CD4-positive, alpha-beta memory T cell (primary cell): ENCODE results near the gene LACTB. TPM values are rescaled to one million over a fixed set of nuclear protein-coding genes. Genes with fewer than 3 reads are reported as not detected.

Source experiments
- CTCF ChIA-PET: fragments of 350-600 bp; sonication (Branson Sonifier 250); formaldehyde crosslinking; loops from one replicate; lab custom pipeline; 2021; ENCODE audit warnings: inconsistent platforms; ENCODE audit not compliant: partially characterized antibody; lab: Charles Lee
- POLR2A ChIA-PET: fragments of 350-600 bp; sonication (Branson Sonifier 250); formaldehyde crosslinking; loops from one replicate; lab custom pipeline; 2021; ENCODE audit not compliant: partially characterized antibody; lab: Charles Lee
- DNase-seq, 5 donors: peaks; one replicate each; pipeline versions ENCODE4 v3.0.0 to v3.0.0-alpha.2; 2020 to 2022; ENCODE audit warnings: mixed read lengths in 1 of 5
- H3K27ac ChIP-seq: one replicate; pipeline ENCODE4 v1.7.0; 2013; ENCODE audit warnings: low read depth, low read length
- H3K27me3 ChIP-seq: 2 replicates; pipeline ENCODE4 v1.7.0; 2013; ENCODE audit warnings: mild to moderate bottlenecking, low read length, moderate library complexity; ENCODE audit not compliant: insufficient read depth
- H3K36me3 ChIP-seq: 2 replicates; pipeline ENCODE4 v1.7.0; 2013; ENCODE audit warnings: mild to moderate bottlenecking, low read length, moderate library complexity; ENCODE audit not compliant: insufficient read depth
- H3K4me1 ChIP-seq: 2 replicates; pipeline ENCODE4 v1.7.0; 2013; ENCODE audit warnings: mild to moderate bottlenecking, low read length, moderate library complexity; ENCODE audit not compliant: insufficient read depth
- H3K4me3 ChIP-seq, 2 donors: one replicate each; pipeline ENCODE4 v1.7.0; 2013; ENCODE audit warnings: low read length in 2 of 2, mild to moderate bottlenecking in 1 of 2
- H3K9me3 ChIP-seq, 2 donors: one replicate each; pipeline ENCODE4 v1.7.0; 2013; ENCODE audit warnings: low read length in 2 of 2, control low read depth in 1 of 2; ENCODE audit not compliant: control insufficient read depth in 1 of 2
- H3K27ac Mint-ChIP-seq, 7 donors: one replicate each; pipeline ENCODE4 v1.8.0; 2020 to 2021; ENCODE audit warnings: mixed read lengths in 7 of 7, mild to moderate bottlenecking in 6 of 7, inconsistent platforms in 3 of 7, moderate library complexity in 3 of 7
- H3K27me3 Mint-ChIP-seq, 2 donors: one replicate each; pipeline ENCODE4 v1.8.0; 2020 to 2021; ENCODE audit warnings: mixed read lengths in 2 of 2
- H3K36me3 Mint-ChIP-seq, 2 donors: one replicate each; pipeline ENCODE4 v1.8.0; 2020 to 2021; ENCODE audit warnings: mixed read lengths in 2 of 2, inconsistent platforms in 1 of 2, mild to moderate bottlenecking in 1 of 2
- H3K4me1 Mint-ChIP-seq, 4 donors: one replicate each; pipeline ENCODE4 v1.8.0; 2020 to 2021; ENCODE audit warnings: mixed read lengths in 4 of 4, mild to moderate bottlenecking in 1 of 4
- H3K4me3 Mint-ChIP-seq, 8 donors: one replicate each; pipeline ENCODE4 v1.8.0; 2020 to 2021; ENCODE audit warnings: mixed read lengths in 8 of 8, mild to moderate bottlenecking in 7 of 8, moderate library complexity in 6 of 8, inconsistent platforms in 3 of 8
- H3K9me3 Mint-ChIP-seq, 8 donors: one replicate each; pipeline ENCODE4 v1.8.0; 2020 to 2021; ENCODE audit warnings: mixed read lengths in 8 of 8, mild to moderate bottlenecking in 5 of 8, inconsistent platforms in 3 of 8, moderate library complexity in 1 of 8
- intact Hi-C: fragments of 100-400 bp; cut with micrococcal nuclease; formaldehyde crosslinking; loops from one replicate; pipeline ENCODE4 v1.15.1; 2023
- polyA plus RNA-seq, 2 donors: library from polyadenylated mRNA; unstranded; fragments of 300-500 nt; fragmentation: Illumina TruSeq; gene quantifications; one replicate each; pipeline ENCODE4 v1.2.3, GENCODE V29; 2021
- total RNA-seq, 2 experiments: library from RNA; stranded (reverse); gene quantifications; one replicate each; pipeline ENCODE4 v1.2.3, GENCODE V29; 2021

LACTB gene, protein sequence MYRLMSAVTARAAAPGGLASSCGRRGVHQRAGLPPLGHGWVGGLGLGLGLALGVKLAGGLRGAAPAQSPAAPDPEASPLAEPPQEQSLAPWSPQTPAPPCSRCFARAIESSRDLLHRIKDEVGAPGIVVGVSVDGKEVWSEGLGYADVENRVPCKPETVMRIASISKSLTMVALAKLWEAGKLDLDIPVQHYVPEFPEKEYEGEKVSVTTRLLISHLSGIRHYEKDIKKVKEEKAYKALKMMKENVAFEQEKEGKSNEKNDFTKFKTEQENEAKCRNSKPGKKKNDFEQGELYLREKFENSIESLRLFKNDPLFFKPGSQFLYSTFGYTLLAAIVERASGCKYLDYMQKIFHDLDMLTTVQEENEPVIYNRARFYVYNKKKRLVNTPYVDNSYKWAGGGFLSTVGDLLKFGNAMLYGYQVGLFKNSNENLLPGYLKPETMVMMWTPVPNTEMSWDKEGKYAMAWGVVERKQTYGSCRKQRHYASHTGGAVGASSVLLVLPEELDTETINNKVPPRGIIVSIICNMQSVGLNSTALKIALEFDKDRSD
- total RNA-seq: 10 to 100 TPM; 11.7 to 12.1 TPM
- polyA plus RNA-seq: 10 to 100 TPM in 1 of 2 donors, 1 to 10 TPM in 1; 8.9 to 11.5 TPM

DNA sequence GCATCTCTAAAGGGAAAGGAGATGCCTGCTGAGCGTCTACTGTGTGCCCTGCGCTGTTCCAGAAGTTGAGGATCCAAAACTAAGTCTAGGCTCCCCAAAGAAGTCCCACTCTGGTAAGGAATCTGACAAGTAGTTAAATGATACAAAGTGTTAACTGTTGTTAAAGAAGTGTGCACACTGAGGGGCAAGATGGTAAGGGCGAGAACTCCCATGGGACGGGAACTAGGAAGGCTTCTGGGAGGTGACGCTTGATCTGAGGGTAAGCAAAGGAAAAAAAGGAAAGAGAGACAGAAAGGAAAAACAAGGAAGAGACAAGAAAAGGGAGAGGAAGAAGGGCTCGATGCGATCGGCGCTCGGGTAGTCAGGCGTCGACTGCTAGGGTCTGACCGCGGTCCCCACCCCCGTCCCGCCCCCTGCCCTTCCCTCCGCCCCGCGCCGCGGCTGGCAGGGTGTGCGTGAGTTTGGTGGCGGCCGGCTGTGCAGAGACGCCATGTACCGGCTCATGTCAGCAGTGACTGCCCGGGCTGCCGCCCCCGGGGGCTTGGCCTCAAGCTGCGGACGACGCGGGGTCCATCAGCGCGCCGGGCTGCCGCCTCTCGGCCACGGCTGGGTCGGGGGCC lies at the start of gene LACTB:
Gene LACTB (plus strand): TSS at position 480 of the 620 bp plus-strand sequence. CDS start 11 bp downstream, at position 491.
- Histone ChIP-seq H3K4me1 (peaks cover 10% of the 10 kb centered on the region), H3K27me3 (no peaks in the 10 kb centered on the region), H3K27ac (peak within 1 kb of the TSS; percentile 67), H3K9me3 (peaks cover 0 to 12% of the 10 kb centered on the region in 2 donors), H3K4me3 (peak within 1 kb of the TSS; percentile 69 to 76), H3K36me3 (no peaks in the 10 kb centered on the region)
- Mint-ChIP-seq H3K9me3 (peaks cover 2 to 15% (median 12%) of the 10 kb centered on the region in 8 donors), H3K36me3 (peaks cover 11 to 12% of the 10 kb centered on the region in 2 donors), H3K4me1 (peaks cover 7 to 28% (median 14%) of the 10 kb centered on the region in 4 donors), H3K27ac (peak within 1 kb of the TSS; percentile 84 to 96 (median 94)), H3K27me3 (no peaks in the 10 kb centered on the region), H3K4me3 (peak within 1 kb of the TSS; percentile 87 to 98 (median 93))
- ChIA-PET CTCF (no interaction called here), POLR2A (interaction anchor here (0.9 to 1.1 kb wide), 4 partner anchors 14 to 156 kb away, joined by 3 to 4 read pairs (median 3); partner anchors contain the start of genes APH1B and RPS27L)
- DNase-seq: peak; percentile 73 to 79 (median 77)
- intact Hi-C loops: loop anchor here (1.0 to 2.0 kb wide), 3 partner anchors 36 to 155 kb away; partner anchors contain the start of genes APH1B, RAB8B and RPS27L

DNA sequence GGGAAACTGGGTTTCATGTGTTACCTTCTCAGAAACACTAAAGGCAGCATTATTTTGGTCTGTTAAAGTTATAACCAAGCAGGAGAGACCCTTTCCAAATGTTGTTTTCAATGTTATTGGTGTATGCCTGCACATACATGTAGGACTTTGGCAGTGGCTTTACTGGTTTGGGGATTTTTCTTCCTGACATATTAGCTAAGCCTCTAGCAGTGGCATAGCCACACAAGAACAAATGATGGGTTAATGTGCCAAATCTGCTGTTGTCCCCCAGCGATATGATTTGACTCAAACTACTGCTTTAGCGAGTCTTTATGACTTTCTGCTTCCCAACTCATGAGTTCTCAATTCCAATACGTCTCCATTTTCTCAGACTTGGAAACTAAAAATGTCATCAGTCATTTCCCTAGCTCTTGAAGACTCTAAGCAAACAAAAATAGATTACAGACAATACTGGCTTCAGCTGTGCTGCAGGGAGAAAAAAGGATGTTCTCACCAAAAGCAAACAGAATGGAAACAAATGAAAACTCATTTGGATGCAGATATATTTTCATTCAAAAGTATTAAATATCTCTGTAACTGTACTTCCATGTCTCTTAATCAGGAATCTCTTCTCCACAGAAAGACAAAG lies 49.5 kb upstream of the LACTB start:
- CTCF ChIA-PET: interaction anchor here (1.8 kb wide), 1 partner anchor 24 kb away, joined by 14 read pairs; no protein-coding TSS in a partner anchor
- no peak for DNase-seq
- no peaks in the 10 kb centered on the region for H3K36me3 ChIP-seq
- H3K27me3 Mint-ChIP-seq: peaks cover 0 to 3% of the 10 kb centered on the region in 2 donors
- H3K9me3 Mint-ChIP-seq: peaks cover 0 to 2% (median 0%) of the 10 kb centered on the region in 8 donors
- intact Hi-C loops: no loop called here
- H3K9me3 ChIP-seq: no peaks in the 10 kb centered on the region
- no peak overlapping the region for H3K4me3 ChIP-seq
- no peaks in the 10 kb centered on the region for H3K4me1 ChIP-seq
- H3K27me3 ChIP-seq: no peaks in the 10 kb centered on the region
- peak overlapping the region in 1 of 7 donors; percentile 86 for H3K27ac Mint-ChIP-seq
- no peak overlapping the region for H3K4me3 Mint-ChIP-seq
- H3K4me1 Mint-ChIP-seq: peaks cover 0 to 6% (median under 1%) of the 10 kb centered on the region in 4 donors
- POLR2A ChIA-PET: no interaction called here
- H3K27ac ChIP-seq: no peak overlapping the region
- H3K36me3 Mint-ChIP-seq: peaks cover 13 to 16% of the 10 kb centered on the region in 2 donors

DNA sequence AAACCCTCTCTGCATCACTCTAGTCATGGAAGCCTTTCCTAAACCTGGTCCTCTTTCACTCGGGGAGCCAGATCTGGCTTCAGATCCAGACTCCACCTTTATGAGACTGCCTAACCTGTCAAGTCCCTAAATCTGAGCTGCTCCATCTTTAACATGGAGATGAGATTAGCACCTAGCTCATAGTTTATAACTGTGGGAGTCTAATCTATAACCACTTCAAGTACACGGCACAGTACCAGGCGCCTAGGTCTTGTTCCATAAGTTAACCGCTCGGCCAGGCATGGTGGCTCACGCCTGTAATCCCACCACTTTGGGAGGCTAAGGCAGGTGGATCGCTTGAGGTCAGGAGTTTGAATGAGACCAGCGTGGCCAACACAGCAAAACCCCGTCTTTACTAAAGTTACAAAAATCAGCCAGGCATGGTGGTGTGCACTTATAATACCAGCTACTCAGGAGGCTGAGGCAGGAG lies 48.8 kb upstream of the LACTB start:
- ChIA-PET POLR2A (no interaction called here), CTCF (interaction anchor here (1.8 kb wide), 1 partner anchor 25 kb away, joined by 14 read pairs; no protein-coding TSS in a partner anchor)
- Histone ChIP-seq H3K4me3 (no peak overlapping the region), H3K27ac (no peak overlapping the region), H3K4me1 (no peaks in the 10 kb centered on the region), H3K27me3 (peaks cover 1% of the 10 kb centered on the region), H3K36me3 (no peaks in the 10 kb centered on the region), H3K9me3 (no peaks in the 10 kb centered on the region)
- Mint-ChIP-seq H3K27me3 (peaks cover 0 to 5% of the 10 kb centered on the region in 2 donors), H3K27ac (peak overlapping the region in 1 of 7 donors; percentile 86), H3K4me1 (peaks cover 0 to 6% (median under 1%) of the 10 kb centered on the region in 4 donors), H3K9me3 (peaks cover 0 to 2% (median 0%) of the 10 kb centered on the region in 8 donors), H3K36me3 (peaks cover 13 to 16% of the 10 kb centered on the region in 2 donors), H3K4me3 (no peak overlapping the region)
- intact Hi-C loops: no loop called here
- no peak for DNase-seq

DNA sequence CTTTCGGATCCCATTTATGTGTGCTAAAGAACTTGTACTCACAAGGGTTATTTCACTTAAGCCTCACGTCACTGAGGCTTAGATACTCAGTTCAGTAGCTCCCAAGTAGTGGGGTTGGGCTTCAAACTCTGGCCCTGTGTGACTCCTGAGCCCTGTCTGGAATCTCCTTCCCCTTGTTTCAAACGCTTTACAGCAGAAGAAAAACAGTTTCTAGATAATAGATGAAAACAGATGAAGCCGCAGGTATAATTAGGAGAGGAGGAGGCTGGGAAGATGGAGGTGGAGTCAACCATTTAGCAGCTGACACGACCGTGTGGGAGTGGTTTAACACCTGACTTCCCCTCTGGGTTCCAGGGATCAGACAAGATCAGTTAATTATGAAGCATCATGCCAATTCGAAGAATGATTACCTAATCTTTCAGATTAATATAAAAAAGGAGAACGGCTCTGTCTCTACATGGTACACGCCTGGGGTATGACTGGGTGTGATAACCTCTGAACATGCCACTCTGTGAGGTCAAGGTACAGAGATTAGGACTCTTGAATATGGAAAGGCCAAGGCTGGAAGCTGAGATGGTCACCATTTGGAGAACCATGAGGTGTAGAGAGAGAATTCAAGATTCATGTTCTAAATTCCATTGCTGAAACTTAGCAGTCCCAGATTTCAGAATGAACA lies 48.0 kb upstream of the LACTB start:
- peaks cover 7 to 12% of the 10 kb centered on the region in 2 donors for H3K36me3 Mint-ChIP-seq
- Histone ChIP-seq H3K27ac (no peak overlapping the region), H3K4me1 (no peaks in the 10 kb centered on the region), H3K36me3 (no peaks in the 10 kb centered on the region), H3K27me3 (peaks cover 7% of the 10 kb centered on the region), H3K4me3 (no peak overlapping the region), H3K9me3 (no peaks in the 10 kb centered on the region)
- H3K9me3 Mint-ChIP-seq: peaks cover 0 to 2% (median 0%) of the 10 kb centered on the region in 8 donors
- peak overlapping the region in 1 of 7 donors; percentile 85 for H3K27ac Mint-ChIP-seq
- no peak for DNase-seq
- CTCF ChIA-PET: interaction anchor here (1.8 kb wide), 1 partner anchor 25 kb away, joined by 14 read pairs; no protein-coding TSS in a partner anchor
- peaks cover 0 to 6% (median under 1%) of the 10 kb centered on the region in 4 donors for H3K4me1 Mint-ChIP-seq
- H3K27me3 Mint-ChIP-seq: peaks cover 0 to 5% of the 10 kb centered on the region in 2 donors
- POLR2A ChIA-PET: no interaction called here
- intact Hi-C loops: no loop called here
- H3K4me3 Mint-ChIP-seq: no peak overlapping the region

DNA sequence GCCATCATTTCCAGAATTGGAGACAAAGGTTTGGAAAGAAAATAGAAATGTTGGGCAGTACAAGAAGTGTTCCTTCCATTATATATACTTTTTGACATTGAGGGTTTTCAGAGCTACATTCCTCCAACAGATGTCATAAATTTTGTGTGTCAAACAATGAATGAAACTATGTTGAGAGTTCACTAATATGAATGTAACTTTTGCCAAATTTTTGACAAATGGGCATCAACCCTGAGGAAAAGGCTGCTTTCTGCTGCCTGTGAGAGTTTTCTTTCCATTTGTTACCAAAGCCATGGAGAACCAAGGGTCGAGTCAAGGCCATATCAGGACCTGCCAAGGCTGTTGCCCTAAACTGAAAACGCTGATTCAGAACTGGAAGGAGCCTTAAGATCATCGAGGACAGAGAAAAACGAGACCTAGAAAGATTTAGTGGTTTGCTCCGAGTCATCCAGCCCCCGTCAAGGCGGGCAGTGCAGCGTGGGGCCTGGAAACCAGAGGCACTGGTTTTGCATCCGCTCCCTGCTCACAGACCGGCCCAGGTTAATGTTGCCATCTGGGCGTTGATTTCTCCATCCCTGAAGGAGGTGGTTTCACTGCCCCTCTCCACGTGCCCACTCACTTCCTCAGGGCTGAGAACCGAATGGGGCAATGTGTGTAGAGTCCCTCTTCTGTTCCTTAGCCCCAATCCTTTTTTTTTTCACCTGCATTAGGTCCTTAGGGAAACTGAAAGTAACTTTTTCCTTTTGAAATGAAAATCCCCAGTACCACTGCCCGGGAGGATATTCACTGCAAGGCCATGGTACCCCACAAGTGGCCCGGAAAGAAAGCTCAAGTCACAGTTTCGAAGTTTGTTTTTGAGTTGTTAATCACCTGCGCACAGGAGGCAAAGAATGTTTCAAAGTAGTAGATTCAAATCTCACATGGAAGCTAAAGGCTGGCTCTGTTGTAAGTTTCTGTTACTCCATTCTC lies 46.4 kb upstream of the LACTB start:
- intact Hi-C loops: no loop called here
- Mint-ChIP-seq H3K9me3 (peaks cover 0 to 2% (median 0%) of the 10 kb centered on the region in 8 donors), H3K27me3 (peaks cover 4 to 8% of the 10 kb centered on the region in 2 donors), H3K36me3 (peaks cover 7 to 12% of the 10 kb centered on the region in 2 donors), H3K4me3 (no peak overlapping the region), H3K27ac (peak overlapping the region in 2 of 7 donors; percentile 12 to 62), H3K4me1 (peaks cover 0 to 6% (median under 1%) of the 10 kb centered on the region in 4 donors)
- POLR2A ChIA-PET: no interaction called here
- Histone ChIP-seq H3K27ac (no peak overlapping the region), H3K27me3 (peaks cover 7% of the 10 kb centered on the region), H3K9me3 (no peaks in the 10 kb centered on the region), H3K4me1 (no peaks in the 10 kb centered on the region), H3K36me3 (no peaks in the 10 kb centered on the region), H3K4me3 (no peak overlapping the region)
- CTCF ChIA-PET: no interaction called here
- no peak for DNase-seq
